HG02943 (cell line): ENCODE results near the gene SERPINB10.

ENCODE experiments used
- ATAC-seq: cut with Tn5 transposase; IDR thresholded peaks from one replicate; pipeline ENCODE4 v1.9.1; 2021; ENCODE audit warnings: mild to moderate bottlenecking, low read depth, moderate library complexity; ENCODE audit not compliant: unreplicated experiment

Gene SERPINB10, protein sequence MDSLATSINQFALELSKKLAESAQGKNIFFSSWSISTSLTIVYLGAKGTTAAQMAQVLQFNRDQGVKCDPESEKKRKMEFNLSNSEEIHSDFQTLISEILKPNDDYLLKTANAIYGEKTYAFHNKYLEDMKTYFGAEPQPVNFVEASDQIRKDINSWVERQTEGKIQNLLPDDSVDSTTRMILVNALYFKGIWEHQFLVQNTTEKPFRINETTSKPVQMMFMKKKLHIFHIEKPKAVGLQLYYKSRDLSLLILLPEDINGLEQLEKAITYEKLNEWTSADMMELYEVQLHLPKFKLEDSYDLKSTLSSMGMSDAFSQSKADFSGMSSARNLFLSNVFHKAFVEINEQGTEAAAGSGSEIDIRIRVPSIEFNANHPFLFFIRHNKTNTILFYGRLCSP

DNA sequence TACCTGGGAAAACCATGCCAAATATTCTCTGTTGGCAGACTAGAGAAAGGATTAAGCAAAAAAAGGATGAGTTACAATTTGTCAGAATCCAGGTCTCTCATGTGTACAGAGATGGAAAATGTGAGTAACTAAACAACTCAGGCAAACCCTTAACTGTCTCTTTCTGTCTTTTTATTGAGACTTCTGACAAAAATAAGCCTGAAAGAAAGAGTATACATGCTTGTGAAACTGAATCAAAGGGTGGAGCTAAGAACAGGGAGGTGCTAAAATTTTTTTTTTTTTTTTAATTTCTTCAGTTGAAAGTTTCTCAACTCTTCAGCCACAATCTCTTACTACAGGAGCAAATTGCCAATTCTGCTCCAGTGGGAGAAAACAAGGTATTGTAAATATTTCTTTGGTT, at the start of gene SERPINB10:
Gene SERPINB10, plus strand, starts transcription at position 295 of the 400 bp plus-strand sequence. CDS start 7,553 bp downstream, outside the sequence.
- ATAC-seq = no peak

DNA sequence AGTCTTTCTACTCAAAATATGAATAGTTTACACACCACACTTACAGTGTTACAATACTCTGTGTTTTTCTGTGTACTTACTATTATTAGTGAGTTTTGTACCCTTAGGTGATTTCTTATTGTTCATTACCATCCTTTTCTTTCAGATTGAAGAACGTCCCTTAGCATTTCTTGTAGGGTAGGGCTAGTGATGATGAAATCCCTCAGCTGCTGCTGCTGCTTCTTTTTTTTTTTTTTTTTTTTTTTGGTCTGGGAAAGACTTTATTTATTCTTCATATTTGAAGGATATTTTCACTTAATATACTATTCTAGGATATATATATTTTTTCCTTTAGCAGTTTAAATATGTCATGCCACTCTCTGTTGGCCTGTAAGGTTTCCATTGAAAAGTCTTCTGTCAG, 49.3 kb upstream of the SERPINB10 start:
- ATAC-seq = no peak

DNA sequence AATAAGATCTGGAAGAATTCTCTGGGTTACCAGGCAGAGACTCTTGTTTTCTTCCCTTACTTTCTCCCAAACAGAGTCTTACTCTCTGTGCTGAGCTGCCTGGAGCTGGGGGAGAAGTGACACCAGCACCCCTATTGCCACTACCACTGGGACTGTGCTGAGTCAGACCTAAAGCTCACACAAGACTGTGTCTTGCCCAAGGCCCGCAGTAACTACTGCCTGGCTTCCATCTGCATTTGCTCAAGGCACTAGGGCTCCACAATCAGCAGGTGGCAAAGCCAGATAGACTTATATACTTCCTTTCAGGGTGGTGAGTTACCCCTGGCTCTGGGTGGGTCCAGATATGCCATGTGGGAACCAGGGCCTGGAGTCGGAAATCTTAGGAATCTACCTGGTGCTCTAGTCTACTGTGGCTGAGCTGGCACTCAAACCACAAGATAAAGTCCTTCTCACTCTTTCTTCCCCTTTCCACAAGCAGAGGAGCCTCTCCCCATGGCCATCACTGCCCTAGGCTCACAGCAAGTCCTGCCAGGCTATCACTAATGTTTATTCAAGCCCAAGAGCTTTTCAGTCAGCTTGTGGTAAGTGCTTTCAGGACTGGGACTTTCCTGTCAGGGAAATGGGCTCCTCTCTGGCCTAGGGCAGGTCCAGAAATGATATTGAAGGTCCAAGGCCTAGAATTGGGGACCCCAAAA, 47.8 kb upstream of the SERPINB10 start:
- ATAC-seq = no peak

DNA sequence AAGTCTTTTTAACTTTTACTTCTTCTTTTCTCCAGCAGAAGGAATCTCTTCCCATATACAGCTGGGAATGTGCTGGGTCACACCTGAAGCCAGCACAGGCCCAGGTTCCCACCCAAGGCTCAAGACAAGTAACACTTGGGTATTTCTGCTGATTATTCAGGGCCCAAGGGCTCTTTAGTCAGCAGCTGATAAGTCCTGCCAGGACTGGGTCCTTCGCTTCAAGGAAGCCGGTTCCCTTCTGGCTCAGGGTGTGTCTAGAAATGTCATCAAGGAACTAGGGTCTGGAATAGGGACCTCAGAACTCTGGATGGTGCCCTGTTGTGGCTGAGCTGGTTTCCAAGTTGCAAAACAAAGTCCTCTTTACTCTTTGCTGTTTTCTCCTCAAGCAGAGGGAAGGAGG, 47.2 kb upstream of the SERPINB10 start:
- no peak for ATAC-seq

DNA sequence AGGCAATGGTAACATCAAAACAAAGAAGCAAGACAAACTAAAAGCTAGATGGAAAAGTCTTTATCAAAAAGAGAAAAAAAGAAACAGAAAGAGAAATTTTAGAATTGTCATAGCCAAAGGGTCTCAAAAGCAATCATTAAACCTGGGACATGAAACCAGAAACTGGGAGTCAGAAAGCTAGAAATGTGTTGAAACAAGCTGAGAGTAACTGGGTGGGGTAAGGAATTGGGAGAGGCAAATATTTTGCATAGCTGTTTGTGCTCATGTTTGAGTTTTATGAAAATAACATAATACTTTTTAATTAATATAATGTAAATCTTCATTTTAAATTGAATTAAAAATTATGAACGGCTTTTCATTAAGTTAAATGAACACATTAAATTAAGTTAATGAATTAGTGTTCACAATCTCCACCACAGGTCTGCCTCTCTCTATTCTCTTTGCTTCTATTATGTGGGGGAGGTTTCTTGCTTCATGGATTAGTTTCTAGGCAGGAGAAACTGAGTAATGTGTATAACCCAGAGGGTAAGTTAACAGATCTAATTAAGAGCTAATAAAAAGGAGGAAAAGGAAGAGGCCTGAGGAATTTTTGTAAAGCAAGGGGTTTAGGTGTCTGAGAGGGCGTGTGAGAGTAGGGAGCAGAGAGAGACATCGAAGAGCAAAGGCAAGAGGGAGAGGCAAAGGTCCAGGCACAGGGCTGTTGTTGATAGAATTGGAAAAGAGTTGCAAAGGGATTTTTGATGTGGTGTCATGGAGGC, 40.2 kb upstream of the SERPINB10 start:
- ATAC-seq = no peak

DNA sequence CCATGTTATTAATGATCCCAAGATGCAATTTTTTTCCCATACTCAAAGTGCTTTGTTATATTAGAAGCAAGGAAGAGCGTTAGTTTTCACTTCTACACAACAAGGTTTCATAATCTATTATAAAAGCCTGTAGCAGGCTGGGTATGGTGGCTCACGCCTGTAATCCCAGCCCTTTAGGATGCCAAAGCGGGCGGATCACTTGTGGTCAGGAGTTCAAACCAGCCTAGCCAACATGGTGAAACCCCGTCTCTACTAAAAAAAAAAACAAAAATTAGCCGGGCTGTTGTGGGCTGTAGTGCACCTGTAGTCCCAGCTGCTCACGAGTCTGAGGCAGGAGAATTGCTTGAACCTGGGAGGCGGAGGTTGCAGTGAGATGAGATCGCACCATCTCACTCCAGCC, 39.2 kb upstream of the SERPINB10 start:
- no peak for ATAC-seq

DNA sequence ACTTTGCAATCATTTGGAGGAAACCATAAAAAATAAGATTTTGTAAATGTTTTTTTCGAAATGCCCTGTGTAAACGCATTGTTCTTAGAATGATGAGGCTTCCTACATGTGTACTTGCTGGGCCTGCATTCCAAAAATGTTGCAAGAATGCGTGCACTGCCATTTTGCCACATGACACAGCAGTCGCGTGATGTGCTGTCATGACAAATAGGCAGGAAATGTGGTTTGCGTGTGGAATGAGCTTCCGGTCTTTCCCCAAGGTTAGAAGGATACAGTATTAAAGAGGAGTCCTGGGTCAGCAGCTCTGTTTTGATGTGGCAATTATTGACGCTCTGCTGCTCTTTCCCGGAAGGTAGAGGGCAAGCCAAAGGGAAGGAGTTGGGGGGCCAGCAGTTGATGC, 38.4 kb upstream of the SERPINB10 start:
- ATAC-seq = no peak

DNA sequence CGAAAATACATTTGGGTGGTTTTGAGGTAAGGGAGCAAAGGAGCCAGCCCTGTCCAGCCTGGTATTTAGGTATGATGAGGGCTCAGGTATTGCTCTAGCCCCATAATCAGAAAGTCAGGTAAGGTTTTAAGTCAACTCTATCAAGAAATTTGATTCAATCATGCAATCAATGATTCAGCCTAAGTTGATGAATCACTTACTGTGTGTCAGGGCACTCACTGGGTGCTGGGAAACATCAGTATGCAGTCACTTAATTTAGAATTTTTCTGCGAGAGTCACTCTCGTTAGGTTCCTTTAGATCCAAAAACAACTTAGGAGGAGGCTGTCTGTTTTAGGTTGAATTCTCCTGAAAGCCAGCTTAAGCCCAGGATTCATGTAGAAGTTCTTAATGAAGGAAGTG, 37.9 kb upstream of the SERPINB10 start:
- ATAC-seq = no peak

DNA sequence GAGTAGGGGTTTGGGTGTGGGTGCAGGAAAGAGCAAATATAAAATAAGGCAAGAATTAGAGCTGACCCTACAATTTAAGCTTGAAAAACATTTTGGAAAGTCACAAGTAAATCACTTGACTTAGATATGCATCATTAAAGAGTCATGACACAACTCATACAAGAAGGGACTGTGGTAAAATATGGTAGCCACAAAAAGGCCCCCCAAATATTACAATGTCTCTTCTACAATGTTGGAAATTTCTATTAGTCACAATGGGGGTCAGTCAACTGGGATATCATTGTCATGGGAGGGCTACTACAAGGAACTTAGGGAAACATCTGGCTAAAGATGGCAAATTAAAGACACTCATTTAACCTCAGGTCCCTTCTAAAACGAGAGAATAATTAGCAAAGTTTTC, 35.9 kb upstream of the SERPINB10 start:
- ATAC-seq = no peak

DNA sequence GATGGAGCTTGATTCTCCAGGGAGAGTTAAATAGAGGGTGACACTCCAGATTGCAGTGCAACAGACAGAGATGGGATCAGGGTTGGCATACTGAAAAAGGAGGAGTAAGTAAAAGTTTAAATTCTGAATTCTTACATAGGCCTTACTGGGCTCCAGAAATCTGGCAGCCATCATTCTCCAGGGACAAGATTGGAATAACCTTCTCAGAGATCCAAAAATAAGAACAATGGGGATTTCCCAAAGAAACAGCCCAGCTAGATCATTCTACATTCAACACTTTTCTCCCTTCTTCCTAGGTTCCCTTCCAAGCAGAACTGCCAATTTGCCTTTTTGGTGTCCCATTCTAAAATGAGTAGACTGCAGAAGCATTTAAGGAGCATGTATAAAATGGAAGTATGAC, 35.2 kb upstream of the SERPINB10 start:
- no peak for ATAC-seq

DNA sequence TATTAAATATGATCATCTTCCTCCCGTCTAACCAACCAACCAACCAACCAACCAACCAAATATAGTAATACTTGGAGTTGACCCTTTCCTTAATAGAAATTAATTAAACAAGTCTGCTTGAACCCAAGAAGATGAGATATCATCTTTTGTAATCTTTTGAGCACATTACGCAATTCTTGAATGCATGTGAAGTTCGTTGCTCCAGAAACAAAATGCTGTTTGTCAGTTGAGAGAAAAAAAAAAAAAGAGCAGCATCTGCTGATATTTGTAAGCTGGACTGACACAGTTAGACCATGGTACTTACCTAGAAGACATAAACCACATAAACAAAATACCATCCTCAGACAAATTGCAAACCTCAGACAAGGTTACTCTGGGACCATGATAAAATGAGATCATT, 29.4 kb upstream of the SERPINB10 start:
- no peak for ATAC-seq

DNA sequence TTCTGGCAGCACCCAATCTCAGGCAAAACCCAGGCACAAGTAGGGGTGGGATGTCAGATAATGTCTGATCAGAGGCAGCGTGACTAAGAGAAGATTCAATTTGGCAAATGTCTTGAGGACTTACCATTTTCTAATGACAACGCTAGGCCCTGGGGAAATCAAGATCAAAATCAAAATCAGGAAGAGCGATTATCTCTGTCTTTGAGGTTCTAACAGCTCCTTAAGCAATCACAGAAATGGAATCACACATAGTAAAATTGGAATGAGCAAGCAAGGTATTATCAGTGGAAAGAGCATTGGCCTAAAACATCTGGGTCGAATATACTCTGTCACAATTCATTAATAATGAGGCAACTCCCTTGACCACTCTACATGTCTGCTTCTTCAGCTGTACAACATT, 28.8 kb upstream of the SERPINB10 start:
- no peak for ATAC-seq

DNA sequence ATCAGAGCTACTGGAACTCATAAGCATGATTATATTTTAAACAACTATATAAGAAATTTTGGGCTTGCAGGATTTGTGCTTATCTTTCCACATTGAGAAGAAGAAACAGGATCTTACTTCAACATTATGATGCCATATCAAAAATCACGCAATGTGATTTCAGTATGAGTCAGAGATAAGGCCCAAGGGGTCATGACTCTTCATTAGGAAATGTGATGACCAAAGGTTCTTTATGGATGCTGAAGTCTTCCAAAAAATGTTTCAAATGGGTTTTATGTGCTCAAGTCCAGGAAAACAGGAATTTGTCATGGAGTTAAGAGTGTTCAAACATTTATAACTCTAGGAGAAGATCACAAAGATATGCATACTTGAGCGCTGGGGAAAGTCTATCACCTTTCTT, 28.0 kb upstream of the SERPINB10 start:
- ATAC-seq = no peak

DNA sequence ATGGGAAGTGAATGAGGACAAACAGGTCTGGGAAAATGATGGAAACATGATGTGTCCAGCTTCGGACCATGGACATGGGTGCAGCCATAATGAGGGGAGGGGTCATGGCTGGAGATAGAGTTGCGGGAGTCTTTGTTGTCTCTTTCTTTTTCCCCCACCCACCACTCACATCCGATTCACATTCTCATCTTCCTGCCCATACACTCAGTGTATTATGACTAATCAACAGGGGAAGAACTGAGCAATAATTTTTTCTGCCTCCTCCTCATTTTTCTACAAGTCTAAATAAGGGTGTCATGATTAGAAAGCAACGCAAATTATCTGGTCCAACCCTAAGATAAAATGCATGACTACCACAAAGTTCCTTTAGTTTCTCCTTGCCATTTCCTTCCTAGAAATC, 25.9 kb upstream of the SERPINB10 start:
- ATAC-seq = no peak

DNA sequence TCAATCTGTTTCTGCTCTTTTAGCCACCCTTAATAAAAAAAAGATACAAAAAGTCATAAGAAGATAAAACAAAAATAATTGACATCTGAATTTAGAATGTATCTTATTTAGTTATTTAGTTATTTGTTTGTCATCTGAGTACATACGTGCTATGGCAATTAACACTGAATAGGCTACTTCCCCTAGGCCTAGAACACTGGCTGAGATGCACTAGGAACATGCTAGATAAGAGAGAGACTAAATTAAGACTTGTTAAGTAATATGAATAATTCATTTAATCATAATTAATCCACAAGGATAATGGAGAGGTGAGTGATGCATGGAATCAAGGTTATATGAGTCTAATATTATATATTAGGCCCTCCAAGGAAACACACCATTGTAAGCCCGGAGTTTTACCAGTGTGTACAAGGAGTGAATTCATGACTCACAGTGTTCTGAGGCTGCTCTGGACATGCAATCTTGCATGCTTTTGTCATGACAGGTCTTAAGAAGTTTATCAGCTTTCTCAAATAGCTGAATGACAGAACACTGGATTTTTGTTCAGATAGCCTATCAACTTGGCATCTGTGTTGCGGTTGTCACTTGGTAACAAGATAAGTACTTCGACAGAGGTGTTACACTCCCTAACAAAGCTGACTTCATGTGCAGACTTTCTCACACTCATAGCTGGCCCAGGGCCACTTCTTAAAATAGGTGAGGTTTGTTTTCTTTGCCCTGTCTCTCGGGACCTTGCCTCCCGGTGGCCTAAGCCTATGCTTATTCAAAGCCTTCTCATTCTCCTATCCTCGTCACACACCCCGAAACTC, 25.2 kb upstream of the SERPINB10 start:
- no peak for ATAC-seq

DNA sequence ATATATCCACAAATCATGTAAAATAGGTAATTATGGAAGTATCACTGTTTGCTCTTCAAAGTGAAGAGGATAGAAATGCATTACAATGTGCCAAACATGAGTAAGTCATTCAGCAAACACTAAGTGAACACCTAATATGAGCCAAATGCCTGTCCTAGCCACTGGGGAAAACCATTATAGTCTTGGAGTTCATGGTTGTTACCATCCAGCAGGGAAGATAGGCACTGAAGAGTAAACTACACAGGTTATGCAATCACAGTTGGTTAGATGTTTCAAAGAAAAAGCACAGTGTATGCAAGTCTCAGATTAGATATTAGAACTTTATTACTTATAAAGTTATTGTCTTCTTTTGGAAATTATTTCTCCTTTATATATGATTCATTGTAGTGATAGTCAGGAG, 24.1 kb upstream of the SERPINB10 start:
- ATAC-seq = no peak

DNA sequence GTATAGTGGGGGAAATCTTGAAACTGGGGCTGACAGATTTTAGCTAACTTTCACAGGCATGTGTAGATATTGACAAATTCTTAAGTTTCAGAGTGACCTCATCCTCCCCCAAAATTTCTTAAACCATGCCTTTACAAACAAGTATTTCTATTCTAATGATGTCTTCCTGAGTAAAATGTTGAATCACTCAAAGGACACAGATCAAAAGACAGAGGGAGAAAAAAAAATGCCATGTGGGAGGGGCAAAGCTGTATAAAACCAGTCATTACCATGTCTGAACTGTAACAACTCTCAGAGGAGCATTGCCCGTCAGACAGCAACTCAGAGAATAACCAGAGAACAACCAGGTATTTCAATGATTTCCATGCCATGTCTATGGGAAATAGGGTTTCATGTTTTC, 20.3 kb upstream of the SERPINB10 start, which contains the start of gene SERPINB2:
Gene SERPINB2, plus strand, starts transcription at position 282 of the 400 bp plus-strand sequence. CDS start 3,740 bp downstream, outside the sequence.
- ATAC-seq = no peak

DNA sequence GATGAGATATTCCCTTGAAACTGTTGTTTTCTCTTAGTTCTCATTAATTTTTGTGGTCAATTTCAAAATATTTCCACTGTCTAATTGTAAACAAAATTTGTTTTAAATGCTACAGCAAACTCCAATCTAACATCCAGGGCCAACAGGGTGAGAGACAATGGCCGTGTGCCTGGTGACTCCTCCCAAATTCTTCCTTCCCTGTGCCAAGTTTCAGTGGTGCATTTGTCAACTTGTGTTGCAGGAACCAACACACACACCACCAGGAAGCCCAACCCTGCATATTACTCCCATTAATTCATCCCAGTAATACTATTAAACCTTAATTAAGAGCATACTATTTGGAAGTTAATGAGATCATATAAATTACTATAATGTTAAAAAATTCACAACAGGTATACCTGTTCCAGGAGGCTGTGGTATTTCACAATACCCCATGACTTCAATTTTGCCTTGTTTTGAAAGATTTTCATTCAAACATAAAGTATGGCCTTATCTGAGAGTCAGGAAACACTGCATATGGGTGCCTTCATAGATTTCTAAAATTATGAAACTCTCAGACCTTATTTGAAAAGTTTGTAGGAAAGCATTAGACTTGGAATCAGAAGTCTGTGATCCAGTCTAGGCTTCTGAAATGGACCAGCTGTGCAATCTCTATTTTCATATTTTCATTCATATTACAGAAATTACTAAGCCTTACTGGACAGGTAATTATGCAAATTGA, 19.1 kb upstream of the SERPINB10 start:
- ATAC-seq = no peak

DNA sequence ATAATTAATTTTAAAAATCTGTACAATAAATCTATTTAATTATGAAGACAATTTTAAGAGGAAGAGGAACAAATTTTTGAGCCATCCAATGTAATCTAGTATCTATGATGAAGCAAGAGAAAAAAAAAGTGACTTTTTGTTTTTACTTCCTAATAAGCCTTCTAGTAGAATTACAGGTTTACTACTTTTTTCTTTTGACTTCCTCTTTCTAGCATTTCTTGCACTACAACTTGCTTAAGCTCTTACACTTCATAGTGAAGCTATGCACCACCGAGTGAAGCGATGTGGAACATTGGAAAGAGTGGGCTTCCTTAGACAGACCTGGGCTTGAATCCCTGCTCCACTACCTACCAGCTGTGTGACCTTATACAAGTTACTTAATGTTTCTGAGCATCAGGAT, 18.1 kb upstream of the SERPINB10 start:
- no peak for ATAC-seq
